Neutrophil (primary cell): ENCODE data around the gene EBP.
"Not testable (repeated sequence)": the region's sequence is repeated elsewhere in the genome, so short reads cannot be mapped to it uniquely, and the experiment has no call there.

ENCODE experiments used
- H3K27ac ChIP-seq: fragments of 200-600 bp; sonication (generic); 2 replicates; pipeline ENCODE4 v1.5.1; 2016; ENCODE audit warnings: mild to moderate bottlenecking, moderate library complexity
- H3K27me3 ChIP-seq: fragments of 200-600 bp; sonication (generic); 2 replicates; pipeline ENCODE4 v1.6.0; 2016; ENCODE audit warnings: mild to moderate bottlenecking
- H3K36me3 ChIP-seq: fragments of 200-600 bp; sonication (generic); 2 replicates; pipeline ENCODE4 v1.5.1; 2017
- H3K4me1 ChIP-seq, 2 experiments: fragments of 200-600 bp in 1 of 2; sonication (generic) in 1 of 2; 1 replicate in 1 of 2; 2 replicates in 1 of 2; pipeline versions ENCODE4 v1.5.1 to v1.6.1; 2013 to 2016; ENCODE audit warnings: low read depth in 1 of 2, low read length in 1 of 2, mild to moderate bottlenecking in 1 of 2, moderate library complexity in 1 of 2; ENCODE audit not compliant: control insufficient read depth in 1 of 2, insufficient read depth in 1 of 2
- H3K4me3 ChIP-seq, 2 experiments: fragments of 200-600 bp in 1 of 2; sonication (generic) in 1 of 2; 1 replicate in 1 of 2; 2 replicates in 1 of 2; pipeline ENCODE4 v1.5.1; 2013 to 2016; ENCODE audit warnings: low read depth in 1 of 2, low read length in 1 of 2, mild to moderate bottlenecking in 1 of 2, moderate library complexity in 1 of 2
- H3K9me3 ChIP-seq: fragments of 200-600 bp; sonication (generic); 2 replicates; pipeline ENCODE4 v1.5.1; 2016
- TF ChIP-seq, protein P1 (sequence below): fragments of 200-600 bp; sonication (generic); IDR thresholded peaks from 2 replicates; pipeline ENCODE4 v1.5.1; 2016; ENCODE audit warnings: antibody characterized with exemption

Gene EBP

GRCh38 chrX:48516285-48516684 is 5.3 kb upstream of the EBP start:
- Histone ChIP-seq H3K36me3 (no peaks in the 10 kb centered on the region), H3K9me3 (no peaks in the 10 kb centered on the region), H3K27ac (no peak overlapping the region), H3K4me3 (no peak overlapping the region), H3K4me1 (peaks cover 0 to 13% of the 10 kb centered on the region in 2 experiments), H3K27me3 (no peaks in the 10 kb centered on the region)
- TF ChIP-seq, protein P1, sequence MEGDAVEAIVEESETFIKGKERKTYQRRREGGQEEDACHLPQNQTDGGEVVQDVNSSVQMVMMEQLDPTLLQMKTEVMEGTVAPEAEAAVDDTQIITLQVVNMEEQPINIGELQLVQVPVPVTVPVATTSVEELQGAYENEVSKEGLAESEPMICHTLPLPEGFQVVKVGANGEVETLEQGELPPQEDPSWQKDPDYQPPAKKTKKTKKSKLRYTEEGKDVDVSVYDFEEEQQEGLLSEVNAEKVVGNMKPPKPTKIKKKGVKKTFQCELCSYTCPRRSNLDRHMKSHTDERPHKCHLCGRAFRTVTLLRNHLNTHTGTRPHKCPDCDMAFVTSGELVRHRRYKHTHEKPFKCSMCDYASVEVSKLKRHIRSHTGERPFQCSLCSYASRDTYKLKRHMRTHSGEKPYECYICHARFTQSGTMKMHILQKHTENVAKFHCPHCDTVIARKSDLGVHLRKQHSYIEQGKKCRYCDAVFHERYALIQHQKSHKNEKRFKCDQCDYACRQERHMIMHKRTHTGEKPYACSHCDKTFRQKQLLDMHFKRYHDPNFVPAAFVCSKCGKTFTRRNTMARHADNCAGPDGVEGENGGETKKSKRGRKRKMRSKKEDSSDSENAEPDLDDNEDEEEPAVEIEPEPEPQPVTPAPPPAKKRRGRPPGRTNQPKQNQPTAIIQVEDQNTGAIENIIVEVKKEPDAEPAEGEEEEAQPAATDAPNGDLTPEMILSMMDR = no peak

DNA sequence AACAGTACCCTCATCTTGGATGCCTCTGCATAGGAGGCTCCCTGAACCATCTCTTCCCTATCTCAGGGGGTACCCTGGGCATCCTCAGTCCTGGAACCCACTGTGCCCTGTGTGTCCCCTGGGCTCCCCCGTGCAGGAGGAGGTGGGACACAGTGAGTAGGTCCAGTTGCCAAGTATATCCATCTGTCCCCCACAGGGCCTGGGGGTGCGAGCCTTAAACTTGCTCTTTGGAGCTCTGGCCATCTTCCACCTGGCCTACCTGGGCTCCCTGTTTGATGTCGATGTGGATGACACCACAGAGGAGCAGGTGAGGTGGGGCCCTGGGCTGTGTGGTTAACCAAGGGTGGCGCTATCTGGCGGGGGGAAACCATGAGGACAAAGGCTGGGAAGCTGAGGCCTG is 4.6 kb upstream of the EBP start:
- H3K9me3 ChIP-seq = no peaks in the 10 kb centered on the region
- no peaks in the 10 kb centered on the region for H3K27me3 ChIP-seq
- H3K36me3 ChIP-seq = no peaks in the 10 kb centered on the region
- peaks cover 0 to 16% of the 10 kb centered on the region in 2 experiments for H3K4me1 ChIP-seq
- H3K4me3 ChIP-seq = no peak overlapping the region
- H3K27ac ChIP-seq = no peak overlapping the region
- TF ChIP-seq, protein P1 = no peak

GRCh38 chrX:48519481-48519880 is 2.1 kb upstream of the EBP start:
- not testable (repeated sequence) for H3K9me3 ChIP-seq, H3K36me3 ChIP-seq, H3K27me3 ChIP-seq, H3K4me3 ChIP-seq
- Histone ChIP-seq H3K4me1 (peaks cover 5 to 21% of the 10 kb centered on the region in 2 experiments), H3K27ac (peak overlapping the region; percentile 45)

- Histone ChIP-seq H3K9me3 (no peaks in the 10 kb centered on the region), H3K4me1 (peaks cover 5 to 21% of the 10 kb centered on the region in 2 experiments), H3K36me3 (no peaks in the 10 kb centered on the region), H3K4me3 (no peak overlapping the region), H3K27ac (no peak overlapping the region), H3K27me3 (no peaks in the 10 kb centered on the region)
- TF ChIP-seq, protein P1 = no peak
Observed at GRCh38 chrX:48520455-48520854, 1.2 kb upstream of the EBP start.

- Histone ChIP-seq H3K36me3 (no peaks in the 10 kb centered on the region), H3K27me3 (no peaks in the 10 kb centered on the region), H3K27ac (peak overlapping the region; percentile 79), H3K9me3 (no peaks in the 10 kb centered on the region), H3K4me3 (peak overlapping the region; percentile 68 to 76), H3K4me1 (peaks cover 5 to 21% of the 10 kb centered on the region in 2 experiments)
- TF ChIP-seq, protein P1 = no peak
Observed at GRCh38 chrX:48520976-48521352, 644 bp upstream of the EBP start.

DNA sequence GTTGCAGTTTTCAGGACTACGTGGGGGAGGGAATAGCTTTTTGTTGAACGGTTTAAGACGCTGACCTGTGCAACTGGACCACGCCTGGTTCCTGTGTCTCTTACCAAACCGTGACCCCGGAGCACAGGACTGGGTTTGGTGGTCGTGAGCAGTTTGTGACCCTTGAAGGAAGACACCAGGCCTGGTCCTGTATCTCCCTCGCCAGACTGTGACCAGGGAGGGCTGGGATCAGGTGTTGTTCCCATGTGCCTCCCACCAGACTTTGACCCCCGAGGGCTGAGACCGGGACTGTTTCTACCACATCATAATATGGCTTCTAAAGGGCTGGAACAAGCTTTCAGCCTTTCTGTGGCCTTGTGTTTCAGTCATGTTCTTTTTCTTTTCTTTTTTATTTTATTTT is 683 bp downstream of the EBP start:
- no peaks in the 10 kb centered on the region for H3K36me3 ChIP-seq
- no peaks in the 10 kb centered on the region for H3K27me3 ChIP-seq
- H3K4me3 ChIP-seq = peak overlapping the region; percentile 68 to 76
- peaks cover 5 to 21% of the 10 kb centered on the region in 2 experiments for H3K4me1 ChIP-seq
- H3K9me3 ChIP-seq = no peaks in the 10 kb centered on the region
- TF ChIP-seq, protein P1 = no peak
- peak overlapping the region; percentile 79 for H3K27ac ChIP-seq
